Thoracic aorta (tissue), 2 donors: Measurements from ENCODE around the gene FOXD2. TPM values are rescaled to one million over a fixed set of nuclear protein-coding genes. Genes with fewer than 3 reads are reported as not detected.

Experiments
- ATAC-seq: fragments of 150-250 bp; one replicate; pipeline ENCODE4 v1.8.0; 2017; ENCODE audit warnings: low read depth; ENCODE audit not compliant: insufficient number of reproducible peaks, low FRiP score
- DNase-seq: peaks from one replicate; pipeline ENCODE4 v3.0.0-alpha.2; 2020; ENCODE audit warnings: low spot score
- H3K27ac ChIP-seq, 2 donors: fragments of 200-600 bp; sonication (generic); 1 replicate in 1 of 2; 2 replicates in 1 of 2; pipeline ENCODE4 v1.5.1; 2016; ENCODE audit warnings: mild to moderate bottlenecking in 2 of 2, moderate library complexity in 2 of 2
- H3K27me3 ChIP-seq: fragments of 200-600 bp; sonication (generic); replicated peaks from 2 replicates; pipeline ENCODE4 v1.6.0; 2016; ENCODE audit warnings: mild to moderate bottlenecking; ENCODE audit not compliant: insufficient read depth
- H3K36me3 ChIP-seq: fragments of 200-600 bp; sonication (generic); one replicate; pipeline ENCODE4 v1.5.1; 2016
- H3K4me1 ChIP-seq, 2 donors: fragments of 200-600 bp; sonication (generic); 1 replicate in 1 of 2; 2 replicates in 1 of 2; pipeline versions ENCODE4 v1.5.1 to v1.6.0; 2016; ENCODE audit warnings: low read depth in 2 of 2, mild to moderate bottlenecking in 1 of 2; ENCODE audit not compliant: control insufficient read depth in 1 of 2
- H3K4me3 ChIP-seq: fragments of 200-600 bp; sonication (generic); 2 replicates; pipeline ENCODE4 v1.5.1; 2016; ENCODE audit warnings: mild to moderate bottlenecking
- H3K9me3 ChIP-seq: fragments of 200-600 bp; sonication (generic); 2 replicates; pipeline ENCODE4 v1.5.1; 2016
- CTCF ChIP-seq: fragments of 200-600 bp; sonication (generic); IDR thresholded peaks from one replicate; pipeline ENCODE4 v1.5.1; 2019; ENCODE audit warnings: antibody characterized with exemption
- total RNA-seq, 2 donors: library from RNA; depleted of rRNA; stranded (reverse); fragments of >200 nt; gene quantifications; one replicate each; pipeline versions ENCODE4 v1.1.0 to v1.2.3, GENCODE V29; 2016

The FOXD2 gene
- total RNA-seq, 2 donors from 2014 or later, result 4.9 TPM

GRCh38 chr1:47418681-47419325 is 19.0 kb upstream of the FOXD2 start:
- Histone ChIP-seq H3K4me3 (no peak overlapping the region), H3K36me3 (no peaks in the 10 kb centered on the region), H3K27me3 (no peaks in the 10 kb centered on the region), H3K4me1 (no peaks in the 10 kb centered on the region), H3K9me3 (no peaks in the 10 kb centered on the region), H3K27ac (no peak overlapping the region)
- no peak for ATAC-seq
- TF ChIP-seq CTCF, result no peak
- no peak for DNase-seq

- no peaks in the 10 kb centered on the region for H3K9me3 ChIP-seq
- no peaks in the 10 kb centered on the region for H3K36me3 ChIP-seq
- ATAC-seq, result no peak
- TF ChIP-seq CTCF, result no peak
- no peak overlapping the region for H3K27ac ChIP-seq
- no peak for DNase-seq
- no peaks in the 10 kb centered on the region for H3K27me3 ChIP-seq
- H3K4me3 ChIP-seq, result no peak overlapping the region
- no peaks in the 10 kb centered on the region for H3K4me1 ChIP-seq
Observed at GRCh38 chr1:47420547-47420946, 17.3 kb upstream of the FOXD2 start.

- H3K36me3 ChIP-seq, result no peaks in the 10 kb centered on the region
- H3K4me3 ChIP-seq, result no peak overlapping the region
- no peak for TF ChIP-seq CTCF
Observed at GRCh38 chr1:47423872-47424271, 14.0 kb upstream of the FOXD2 start.

GRCh38 chr1:47424336-47424982 is 13.4 kb upstream of the FOXD2 start:
- ATAC-seq, result no peak
- TF ChIP-seq CTCF, result peak; percentile 74
- no peaks in the 10 kb centered on the region for H3K9me3 ChIP-seq
- H3K4me3 ChIP-seq, result no peak overlapping the region
- no peak overlapping the region for H3K27ac ChIP-seq
- no peaks in the 10 kb centered on the region for H3K27me3 ChIP-seq
- DNase-seq, result no peak
- H3K36me3 ChIP-seq, result no peaks in the 10 kb centered on the region
- H3K4me1 ChIP-seq, result no peaks in the 10 kb centered on the region

More at GRCh38 chr1:47423872-47424271, 14.0 kb upstream of the FOXD2 start:
- ATAC-seq, result no peak
- Histone ChIP-seq H3K9me3 (no peaks in the 10 kb centered on the region), H3K27me3 (no peaks in the 10 kb centered on the region), H3K27ac (no peak overlapping the region), H3K4me1 (no peaks in the 10 kb centered on the region)
- no peak for DNase-seq

- no peak overlapping the region for H3K27ac ChIP-seq
- H3K27me3 ChIP-seq, result no peaks in the 10 kb centered on the region
- H3K4me1 ChIP-seq, result peaks cover 32 to 54% of the 10 kb centered on the region in 2 donors
- TF ChIP-seq CTCF, result no peak
- DNase-seq (no peak), ATAC-seq (no peak)
- no peak overlapping the region for H3K4me3 ChIP-seq
- H3K9me3 ChIP-seq, result no peaks in the 10 kb centered on the region
- H3K36me3 ChIP-seq, result peaks cover 3% of the 10 kb centered on the region
Observed at GRCh38 chr1:47431534-47431933, 6.3 kb upstream of the FOXD2 start.
